Measurements from ENCODE around the gene GRHPR. TPM values are rescaled to one million over a fixed set of nuclear protein-coding genes. Genes with fewer than 3 reads are reported as not detected.

The GRHPR gene
- total RNA-seq, 1 donor from 2014 or later: 99.2 TPM

DNA sequence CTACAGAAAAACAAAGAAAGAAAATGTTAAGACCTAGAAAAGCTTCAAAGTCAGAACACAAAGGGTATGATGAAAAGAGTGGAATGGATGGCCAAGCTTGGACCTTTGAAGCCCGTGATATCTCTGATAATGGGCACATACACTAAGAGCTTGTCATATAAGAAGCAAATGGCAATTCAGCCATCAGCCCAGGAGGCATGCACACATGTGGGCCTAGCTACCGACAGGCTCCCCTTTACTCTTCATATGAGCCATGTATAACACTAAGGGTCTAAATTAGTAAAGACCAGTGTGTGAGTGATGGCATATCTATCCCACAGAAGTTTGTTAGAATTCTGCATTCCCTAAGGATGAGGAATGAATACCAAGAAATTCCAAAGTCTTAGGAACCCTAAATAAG is 20.1 kb downstream of the GRHPR start:
- Histone ChIP-seq H3K4me1 (ENCODE audit: control insufficient read depth in 3 of 3, insufficient read depth in 3 of 3, low read length in 3 of 3) (peaks cover 8 to 18% (median 10%) of the 10 kb centered on the region in 3 donors), H3K27me3 (ENCODE audit: control insufficient read depth in 3 of 3, insufficient read depth in 3 of 3, low read length in 3 of 3) (no peaks in the 10 kb centered on the region), H3K4me3 (ENCODE audit: low read length in 3 of 3) (no peak overlapping the region), H3K36me3 (ENCODE audit: control insufficient read depth in 3 of 3, insufficient read depth in 3 of 3, low read length in 3 of 3) (peaks cover 27 to 47% (median 33%) of the 10 kb centered on the region in 3 donors), H3K9me3 (ENCODE audit: control insufficient read depth in 3 of 3, low read length in 3 of 3) (no peaks in the 10 kb centered on the region), H3K9ac (ENCODE audit: low read depth in 1 of 3, low read length in 3 of 3) (no peak overlapping the region), H3K27ac (ENCODE audit: low read depth, low read length) (no peak overlapping the region)

DNA sequence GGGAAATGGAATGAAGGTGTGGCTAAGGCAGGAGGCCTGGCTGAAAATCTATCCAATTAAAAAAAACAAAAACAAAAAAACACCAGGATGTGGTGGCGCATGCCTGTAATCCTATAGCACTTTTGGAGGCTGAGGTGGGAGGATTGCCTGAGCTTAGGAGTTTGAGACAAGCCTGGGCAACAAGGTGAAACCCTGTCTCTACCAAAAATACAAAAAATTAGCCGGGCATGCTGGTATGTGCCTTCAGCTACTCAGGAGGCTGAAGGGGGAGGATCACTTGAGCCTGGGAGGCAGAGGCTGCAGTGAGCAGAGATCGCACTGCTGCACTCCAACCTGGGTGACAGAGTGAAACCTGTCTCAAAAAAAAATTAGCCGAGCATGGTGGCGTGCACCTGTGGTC is 21.1 kb downstream of the GRHPR start:
- H3K4me1 ChIP-seq (ENCODE audit: control insufficient read depth in 3 of 3, insufficient read depth in 3 of 3, low read length in 3 of 3): peaks cover under 1 to 9% (median 3%) of the 10 kb centered on the region in 3 donors
- no peak overlapping the region for H3K27ac ChIP-seq (ENCODE audit: low read depth, low read length)
- H3K9ac ChIP-seq (ENCODE audit: low read depth in 1 of 3, low read length in 3 of 3): no peak overlapping the region
- no peaks in the 10 kb centered on the region for H3K27me3 ChIP-seq (ENCODE audit: control insufficient read depth in 3 of 3, insufficient read depth in 3 of 3, low read length in 3 of 3)
- H3K36me3 ChIP-seq (ENCODE audit: control insufficient read depth in 3 of 3, insufficient read depth in 3 of 3, low read length in 3 of 3): peaks cover 22 to 37% (median 30%) of the 10 kb centered on the region in 3 donors
- no peaks in the 10 kb centered on the region for H3K9me3 ChIP-seq (ENCODE audit: control insufficient read depth in 3 of 3, low read length in 3 of 3)
- no peak overlapping the region for H3K4me3 ChIP-seq (ENCODE audit: low read length in 3 of 3)

DNA sequence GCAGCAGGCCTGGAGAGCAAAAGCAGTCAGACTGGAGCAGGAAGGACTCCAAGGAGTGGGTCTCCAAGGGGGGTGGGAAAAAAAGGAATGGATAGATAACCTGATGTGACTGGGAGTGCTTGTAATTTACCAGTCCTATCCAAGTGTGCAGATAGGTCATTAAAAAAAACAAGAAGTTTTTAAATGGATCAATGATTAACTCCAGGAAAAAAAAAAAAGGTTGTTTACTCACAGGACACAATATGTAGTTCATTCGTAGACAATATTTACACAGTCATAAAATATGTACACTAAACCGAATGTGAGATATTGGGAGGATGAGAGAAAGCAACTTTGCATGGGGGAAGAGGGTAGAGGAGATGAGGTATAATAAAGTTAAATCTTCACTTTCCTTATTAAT is 22.4 kb downstream of the GRHPR start:
- Histone ChIP-seq H3K27me3 (ENCODE audit: control insufficient read depth in 3 of 3, insufficient read depth in 3 of 3, low read length in 3 of 3) (no peaks in the 10 kb centered on the region), H3K4me1 (ENCODE audit: control insufficient read depth in 3 of 3, insufficient read depth in 3 of 3, low read length in 3 of 3) (peaks cover 0 to 7% (median 0%) of the 10 kb centered on the region in 3 donors), H3K9ac (ENCODE audit: low read depth in 1 of 3, low read length in 3 of 3) (no peak overlapping the region), H3K27ac (ENCODE audit: low read depth, low read length) (no peak overlapping the region), H3K4me3 (ENCODE audit: low read length in 3 of 3) (no peak overlapping the region), H3K36me3 (ENCODE audit: control insufficient read depth in 3 of 3, insufficient read depth in 3 of 3, low read length in 3 of 3) (peaks cover 19 to 26% (median 23%) of the 10 kb centered on the region in 3 donors), H3K9me3 (ENCODE audit: control insufficient read depth in 3 of 3, low read length in 3 of 3) (no peaks in the 10 kb centered on the region)

DNA sequence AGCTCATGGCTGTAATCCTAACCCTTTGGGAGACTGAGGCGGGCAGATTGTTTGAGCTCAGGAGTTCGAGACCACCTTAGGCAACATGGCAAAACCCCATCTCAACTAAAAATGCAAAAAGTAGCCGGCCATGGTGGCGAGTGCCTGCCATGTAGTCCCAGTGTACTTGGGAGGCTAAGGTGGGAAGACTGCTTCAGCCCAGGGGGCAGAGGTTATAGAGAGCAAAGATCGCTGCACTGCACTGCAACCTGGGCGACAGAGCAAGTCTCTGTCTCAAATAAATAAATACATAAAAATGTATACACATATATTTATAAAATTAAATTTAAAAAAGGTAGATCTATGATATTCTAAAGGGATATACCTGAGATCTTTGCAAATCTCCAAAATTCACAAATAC is 23.3 kb downstream of the GRHPR start:
- H3K9me3 ChIP-seq (ENCODE audit: control insufficient read depth in 3 of 3, low read length in 3 of 3): no peaks in the 10 kb centered on the region
- peaks cover 0 to 7% (median 0%) of the 10 kb centered on the region in 3 donors for H3K4me1 ChIP-seq (ENCODE audit: control insufficient read depth in 3 of 3, insufficient read depth in 3 of 3, low read length in 3 of 3)
- H3K27ac ChIP-seq (ENCODE audit: low read depth, low read length): no peak overlapping the region
- peaks cover 16 to 19% (median 17%) of the 10 kb centered on the region in 3 donors for H3K36me3 ChIP-seq (ENCODE audit: control insufficient read depth in 3 of 3, insufficient read depth in 3 of 3, low read length in 3 of 3)
- H3K9ac ChIP-seq (ENCODE audit: low read depth in 1 of 3, low read length in 3 of 3): no peak overlapping the region
- no peak overlapping the region for H3K4me3 ChIP-seq (ENCODE audit: low read length in 3 of 3)
- H3K27me3 ChIP-seq (ENCODE audit: control insufficient read depth in 3 of 3, insufficient read depth in 3 of 3, low read length in 3 of 3): no peaks in the 10 kb centered on the region

DNA sequence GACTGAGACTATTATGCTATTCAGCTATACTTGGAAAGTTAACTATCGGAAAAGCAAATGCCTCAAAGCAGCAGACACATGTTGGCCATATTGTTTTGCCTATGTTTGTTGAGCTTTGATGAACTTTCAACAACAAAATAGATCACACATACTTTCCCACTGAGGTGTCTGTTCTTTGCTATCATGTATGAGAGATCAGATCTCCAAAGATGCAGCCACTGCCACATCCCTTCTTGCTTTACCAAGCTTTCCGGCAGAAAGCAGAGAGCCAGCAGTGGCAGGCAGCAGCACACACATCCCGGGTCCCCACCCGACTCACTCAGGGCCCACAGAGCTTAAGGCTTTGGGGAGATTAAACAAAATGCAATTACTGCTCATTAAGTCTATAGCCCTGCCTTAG is 23.9 kb downstream of the GRHPR start:
- H3K36me3 ChIP-seq (ENCODE audit: control insufficient read depth in 3 of 3, insufficient read depth in 3 of 3, low read length in 3 of 3): peaks cover 11 to 14% (median 13%) of the 10 kb centered on the region in 3 donors
- H3K4me3 ChIP-seq (ENCODE audit: low read length in 3 of 3): no peak overlapping the region
- peak overlapping the region in 1 of 3 donors; percentile 10 for H3K9ac ChIP-seq (ENCODE audit: low read depth in 1 of 3, low read length in 3 of 3)
- H3K27me3 ChIP-seq (ENCODE audit: control insufficient read depth in 3 of 3, insufficient read depth in 3 of 3, low read length in 3 of 3): no peaks in the 10 kb centered on the region
- no peak overlapping the region for H3K27ac ChIP-seq (ENCODE audit: low read depth, low read length)
- no peaks in the 10 kb centered on the region for H3K9me3 ChIP-seq (ENCODE audit: control insufficient read depth in 3 of 3, low read length in 3 of 3)
- H3K4me1 ChIP-seq (ENCODE audit: control insufficient read depth in 3 of 3, insufficient read depth in 3 of 3, low read length in 3 of 3): peaks cover 0 to 7% (median 0%) of the 10 kb centered on the region in 3 donors

DNA sequence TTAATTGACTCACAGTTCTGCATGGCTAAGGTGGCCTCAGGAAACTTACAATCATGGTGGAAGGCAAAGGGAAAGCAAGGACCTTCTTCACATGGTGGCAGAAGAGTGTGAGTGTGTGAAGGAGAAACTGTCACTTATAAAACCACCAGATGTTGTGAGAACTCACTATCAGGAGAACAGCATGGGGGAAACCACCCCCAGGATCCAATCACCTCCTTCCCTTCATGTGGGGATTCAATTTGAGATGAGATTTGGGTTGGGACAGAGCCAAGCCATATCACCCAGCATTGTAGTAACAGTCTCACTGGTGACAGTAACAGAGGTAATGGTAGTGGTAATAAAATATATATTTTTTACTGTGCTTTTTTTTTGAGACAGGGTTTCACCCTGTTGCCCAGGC is 24.6 kb downstream of the GRHPR start:
- Histone ChIP-seq H3K4me3 (ENCODE audit: low read length in 3 of 3) (no peak overlapping the region), H3K9me3 (ENCODE audit: control insufficient read depth in 3 of 3, low read length in 3 of 3) (no peaks in the 10 kb centered on the region), H3K27me3 (ENCODE audit: control insufficient read depth in 3 of 3, insufficient read depth in 3 of 3, low read length in 3 of 3) (no peaks in the 10 kb centered on the region), H3K36me3 (ENCODE audit: control insufficient read depth in 3 of 3, insufficient read depth in 3 of 3, low read length in 3 of 3) (peaks cover 4 to 7% (median 6%) of the 10 kb centered on the region in 3 donors), H3K4me1 (ENCODE audit: control insufficient read depth in 3 of 3, insufficient read depth in 3 of 3, low read length in 3 of 3) (peaks cover 0 to 11% (median 0%) of the 10 kb centered on the region in 3 donors), H3K9ac (ENCODE audit: low read depth in 1 of 3, low read length in 3 of 3) (no peak overlapping the region), H3K27ac (ENCODE audit: low read depth, low read length) (no peak overlapping the region)

DNA sequence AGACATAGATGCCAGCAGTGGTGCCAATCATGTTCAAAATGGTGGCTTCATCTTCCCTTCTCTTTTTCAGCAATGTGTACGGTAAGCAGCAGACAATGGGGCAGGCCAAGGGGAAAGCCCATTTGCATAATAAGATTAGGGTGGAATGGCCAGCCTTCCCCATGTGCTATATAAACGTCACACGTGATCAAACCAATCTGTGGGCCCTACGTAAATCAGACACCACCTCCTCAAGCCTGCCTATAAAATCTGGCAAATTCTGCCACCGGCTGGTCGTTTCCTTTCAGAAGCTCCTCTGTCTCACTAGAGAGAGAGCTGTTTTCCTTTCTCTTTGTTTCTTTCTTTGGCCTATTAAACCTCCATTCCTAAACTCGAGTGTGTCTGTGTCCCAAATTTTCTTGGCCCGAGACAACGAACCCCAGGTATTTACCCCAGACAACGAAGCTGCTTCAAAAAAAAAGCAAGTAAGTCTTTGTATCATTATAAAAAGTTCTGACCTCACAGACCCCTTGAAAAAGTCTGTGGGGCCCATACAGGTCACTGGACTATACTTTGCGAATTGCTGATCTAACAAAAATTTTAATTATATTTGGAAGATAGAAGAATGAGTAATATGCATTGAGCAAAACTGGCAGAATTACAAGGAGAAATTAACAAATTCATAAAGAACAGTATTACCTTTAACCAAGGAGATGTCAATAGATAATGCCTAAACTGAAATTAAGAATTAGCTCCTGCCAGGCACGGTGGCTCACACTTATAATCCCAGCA is 27.6 kb downstream of the GRHPR start:
- Histone ChIP-seq H3K9ac (ENCODE audit: low read depth in 1 of 3, low read length in 3 of 3) (no peak overlapping the region), H3K9me3 (ENCODE audit: control insufficient read depth in 3 of 3, low read length in 3 of 3) (no peaks in the 10 kb centered on the region)

DNA sequence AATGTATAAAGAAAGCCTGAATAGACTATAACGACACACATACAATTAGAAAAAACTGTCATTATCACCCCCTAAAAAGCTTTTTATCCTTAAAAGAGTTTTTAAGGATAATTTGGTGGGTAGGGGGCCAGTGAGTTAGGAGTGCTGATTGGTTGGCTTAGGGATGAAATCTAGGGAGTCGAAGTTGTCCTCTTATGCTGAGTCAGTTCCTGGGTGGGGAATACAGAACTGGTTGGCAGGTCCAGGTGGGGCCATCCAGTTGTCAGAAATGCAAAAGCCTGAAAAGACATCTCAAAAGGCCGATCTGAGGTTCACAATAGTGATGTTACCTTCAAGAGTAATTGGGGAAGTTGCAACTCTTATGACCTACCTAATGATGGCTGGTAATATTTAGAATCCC is 29.1 kb downstream of the GRHPR start:
- H3K9ac ChIP-seq (ENCODE audit: low read depth in 1 of 3, low read length in 3 of 3): no peak overlapping the region
- peaks cover 0 to 15% (median 9%) of the 10 kb centered on the region in 3 donors for H3K4me1 ChIP-seq (ENCODE audit: control insufficient read depth in 3 of 3, insufficient read depth in 3 of 3, low read length in 3 of 3)
- no peaks in the 10 kb centered on the region for H3K9me3 ChIP-seq (ENCODE audit: control insufficient read depth in 3 of 3, low read length in 3 of 3)
- no peak overlapping the region for H3K27ac ChIP-seq (ENCODE audit: low read depth, low read length)
- peaks cover 0 to 5% (median 0%) of the 10 kb centered on the region in 3 donors for H3K36me3 ChIP-seq (ENCODE audit: control insufficient read depth in 3 of 3, insufficient read depth in 3 of 3, low read length in 3 of 3)
- H3K27me3 ChIP-seq (ENCODE audit: control insufficient read depth in 3 of 3, insufficient read depth in 3 of 3, low read length in 3 of 3): no peaks in the 10 kb centered on the region
- no peak overlapping the region for H3K4me3 ChIP-seq (ENCODE audit: low read length in 3 of 3)

More for the DNA sequence above, 27.6 kb downstream of the GRHPR start:
- Histone ChIP-seq H3K27ac (ENCODE audit: low read depth, low read length) (no peak overlapping the region), H3K4me1 (ENCODE audit: control insufficient read depth in 3 of 3, insufficient read depth in 3 of 3, low read length in 3 of 3) (peaks cover 0 to 21% (median 9%) of the 10 kb centered on the region in 3 donors), H3K4me3 (ENCODE audit: low read length in 3 of 3) (no peak overlapping the region), H3K27me3 (ENCODE audit: control insufficient read depth in 3 of 3, insufficient read depth in 3 of 3, low read length in 3 of 3) (no peaks in the 10 kb centered on the region), H3K36me3 (ENCODE audit: control insufficient read depth in 3 of 3, insufficient read depth in 3 of 3, low read length in 3 of 3) (peaks cover 0 to 5% (median 0%) of the 10 kb centered on the region in 3 donors)

DNA sequence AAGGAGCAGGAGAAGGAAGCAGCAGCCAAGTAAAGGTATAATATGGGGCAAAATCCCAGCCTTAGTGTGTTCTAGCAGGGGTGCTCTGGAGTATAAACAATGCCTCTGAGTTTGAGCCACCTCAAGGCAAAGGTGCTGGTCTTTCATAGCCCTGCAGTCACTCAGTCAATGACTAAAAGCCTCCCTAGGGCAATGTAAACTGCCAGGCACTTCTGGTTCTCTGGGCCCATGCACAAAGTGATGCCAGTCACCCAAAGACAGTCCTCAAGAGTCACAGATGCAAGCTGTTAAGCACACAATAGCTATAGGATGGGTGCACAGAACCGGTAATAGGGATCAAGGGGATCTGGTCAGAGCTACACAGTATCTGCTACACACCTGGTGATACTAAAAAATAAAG is 30.1 kb downstream of the GRHPR start:
- Histone ChIP-seq H3K9me3 (ENCODE audit: control insufficient read depth in 3 of 3, low read length in 3 of 3) (no peaks in the 10 kb centered on the region), H3K27me3 (ENCODE audit: control insufficient read depth in 3 of 3, insufficient read depth in 3 of 3, low read length in 3 of 3) (no peaks in the 10 kb centered on the region), H3K4me1 (ENCODE audit: control insufficient read depth in 3 of 3, insufficient read depth in 3 of 3, low read length in 3 of 3) (peaks cover 0 to 19% (median 9%) of the 10 kb centered on the region in 3 donors), H3K4me3 (ENCODE audit: low read length in 3 of 3) (no peak overlapping the region), H3K9ac (ENCODE audit: low read depth in 1 of 3, low read length in 3 of 3) (no peak overlapping the region), H3K36me3 (ENCODE audit: control insufficient read depth in 3 of 3, insufficient read depth in 3 of 3, low read length in 3 of 3) (peaks cover 0 to 5% (median 0%) of the 10 kb centered on the region in 3 donors), H3K27ac (ENCODE audit: low read depth, low read length) (no peak overlapping the region)

DNA sequence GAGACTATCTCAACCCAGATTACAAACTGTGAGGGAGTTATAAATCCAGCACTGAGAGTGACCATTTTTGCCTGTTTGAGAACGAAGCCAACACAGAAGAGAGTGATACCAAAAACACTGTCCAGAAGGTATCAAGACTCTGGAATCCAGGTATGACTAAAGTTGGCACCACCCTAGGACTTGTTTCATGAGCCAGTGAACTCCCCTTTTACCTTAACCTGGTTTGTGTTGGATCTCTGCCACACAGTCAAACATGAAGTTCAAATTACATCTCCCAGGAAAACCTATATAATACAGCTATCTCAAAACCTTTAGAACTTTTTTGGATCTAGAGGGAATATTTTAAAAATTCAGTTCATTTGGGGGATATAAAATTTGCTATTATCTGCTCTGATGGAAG is 31.3 kb downstream of the GRHPR start:
- Histone ChIP-seq H3K9ac (ENCODE audit: low read depth in 1 of 3, low read length in 3 of 3) (no peak overlapping the region), H3K36me3 (ENCODE audit: control insufficient read depth in 3 of 3, insufficient read depth in 3 of 3, low read length in 3 of 3) (peaks cover 0 to 5% (median 0%) of the 10 kb centered on the region in 3 donors), H3K4me1 (ENCODE audit: control insufficient read depth in 3 of 3, insufficient read depth in 3 of 3, low read length in 3 of 3) (peaks cover 0 to 19% (median 9%) of the 10 kb centered on the region in 3 donors), H3K9me3 (ENCODE audit: control insufficient read depth in 3 of 3, low read length in 3 of 3) (no peaks in the 10 kb centered on the region), H3K27ac (ENCODE audit: low read depth, low read length) (no peak overlapping the region), H3K4me3 (ENCODE audit: low read length in 3 of 3) (no peak overlapping the region), H3K27me3 (ENCODE audit: control insufficient read depth in 3 of 3, insufficient read depth in 3 of 3, low read length in 3 of 3) (no peaks in the 10 kb centered on the region)
